Upper lobe of left lung (tissue), 4 donors: ENCODE data around the gene AFF3.

ENCODE experiments used
- POLR2A ChIP-seq, 4 donors: fragments of 450-650 bp; IDR thresholded peaks; one replicate each; pipeline ENCODE4 v1.5.1; 2016 to 2017; ENCODE audit warnings: antibody characterized with exemption in 4 of 4, mild to moderate bottlenecking in 2 of 4
- POLR2AphosphoS5 ChIP-seq, 2 donors: sonication (generic); formaldehyde crosslinking; IDR thresholded peaks; one replicate each; pipeline ENCODE4 v1.5.1; 2017; ENCODE audit warnings: antibody characterized with exemption in 2 of 2
- TF ChIP-seq, protein P1 (sequence below), 6 experiments: fragments of 450-650 bp in 4 of 6; fragments of 200-600 bp in 2 of 6; sonication (generic) in 2 of 6; IDR thresholded peaks; one replicate each; pipeline ENCODE4 v1.5.1; 2016 to 2019; ENCODE audit warnings: antibody characterized with exemption in 6 of 6

DNA sequence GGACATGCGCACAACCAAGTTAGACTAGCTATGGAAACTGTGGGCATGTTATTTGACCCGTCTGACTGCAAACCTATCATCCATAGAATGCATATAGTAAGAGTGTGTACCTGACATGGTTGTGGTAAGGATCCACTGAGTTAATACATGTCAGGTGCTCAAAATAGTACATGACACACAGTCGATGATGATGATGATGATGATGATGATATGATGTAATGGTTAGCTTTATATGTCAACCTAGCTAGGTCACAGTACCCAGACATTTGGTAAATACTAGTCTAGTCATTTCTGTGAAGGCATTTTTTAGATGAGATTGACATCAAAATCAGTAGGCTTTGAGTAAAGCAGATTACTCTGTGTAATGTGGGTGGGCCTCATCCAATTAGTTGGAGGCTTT lies 204.1 kb downstream of the AFF3 start:
- TF ChIP-seq, protein P1, sequence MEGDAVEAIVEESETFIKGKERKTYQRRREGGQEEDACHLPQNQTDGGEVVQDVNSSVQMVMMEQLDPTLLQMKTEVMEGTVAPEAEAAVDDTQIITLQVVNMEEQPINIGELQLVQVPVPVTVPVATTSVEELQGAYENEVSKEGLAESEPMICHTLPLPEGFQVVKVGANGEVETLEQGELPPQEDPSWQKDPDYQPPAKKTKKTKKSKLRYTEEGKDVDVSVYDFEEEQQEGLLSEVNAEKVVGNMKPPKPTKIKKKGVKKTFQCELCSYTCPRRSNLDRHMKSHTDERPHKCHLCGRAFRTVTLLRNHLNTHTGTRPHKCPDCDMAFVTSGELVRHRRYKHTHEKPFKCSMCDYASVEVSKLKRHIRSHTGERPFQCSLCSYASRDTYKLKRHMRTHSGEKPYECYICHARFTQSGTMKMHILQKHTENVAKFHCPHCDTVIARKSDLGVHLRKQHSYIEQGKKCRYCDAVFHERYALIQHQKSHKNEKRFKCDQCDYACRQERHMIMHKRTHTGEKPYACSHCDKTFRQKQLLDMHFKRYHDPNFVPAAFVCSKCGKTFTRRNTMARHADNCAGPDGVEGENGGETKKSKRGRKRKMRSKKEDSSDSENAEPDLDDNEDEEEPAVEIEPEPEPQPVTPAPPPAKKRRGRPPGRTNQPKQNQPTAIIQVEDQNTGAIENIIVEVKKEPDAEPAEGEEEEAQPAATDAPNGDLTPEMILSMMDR (IDR thresholded peaks at IDR 0.05): no peak
- TF ChIP-seq POLR2A (IDR thresholded peaks at IDR 0.05) (no peak), POLR2AphosphoS5 (IDR thresholded peaks at IDR 0.05) (no peak)
